Measurements from ENCODE around the gene PJA2.

DNA sequence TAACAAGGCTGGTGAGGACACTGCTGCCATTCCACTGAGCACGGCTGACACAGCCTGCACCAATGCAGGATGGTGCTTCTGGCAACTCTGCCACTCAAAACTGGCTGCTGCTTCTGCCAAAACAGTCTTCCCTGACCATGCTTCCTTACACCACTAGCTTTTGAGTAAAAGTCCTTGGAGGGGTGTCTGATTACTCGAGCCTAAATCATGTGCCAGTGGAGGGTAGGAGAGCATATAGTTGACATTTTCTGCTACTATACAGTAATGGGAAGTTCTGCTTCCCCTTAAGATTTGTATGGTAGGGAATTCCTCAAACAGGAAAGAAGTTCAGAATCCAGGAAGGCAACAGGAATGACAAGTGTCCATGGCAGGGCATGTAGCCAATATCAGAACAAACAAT is 12.2 kb upstream of the PJA2 start:
- TF ChIP-seq POLR2A (IDR thresholded peaks at IDR 0.05), result no peak
- TF ChIP-seq, protein P1, sequence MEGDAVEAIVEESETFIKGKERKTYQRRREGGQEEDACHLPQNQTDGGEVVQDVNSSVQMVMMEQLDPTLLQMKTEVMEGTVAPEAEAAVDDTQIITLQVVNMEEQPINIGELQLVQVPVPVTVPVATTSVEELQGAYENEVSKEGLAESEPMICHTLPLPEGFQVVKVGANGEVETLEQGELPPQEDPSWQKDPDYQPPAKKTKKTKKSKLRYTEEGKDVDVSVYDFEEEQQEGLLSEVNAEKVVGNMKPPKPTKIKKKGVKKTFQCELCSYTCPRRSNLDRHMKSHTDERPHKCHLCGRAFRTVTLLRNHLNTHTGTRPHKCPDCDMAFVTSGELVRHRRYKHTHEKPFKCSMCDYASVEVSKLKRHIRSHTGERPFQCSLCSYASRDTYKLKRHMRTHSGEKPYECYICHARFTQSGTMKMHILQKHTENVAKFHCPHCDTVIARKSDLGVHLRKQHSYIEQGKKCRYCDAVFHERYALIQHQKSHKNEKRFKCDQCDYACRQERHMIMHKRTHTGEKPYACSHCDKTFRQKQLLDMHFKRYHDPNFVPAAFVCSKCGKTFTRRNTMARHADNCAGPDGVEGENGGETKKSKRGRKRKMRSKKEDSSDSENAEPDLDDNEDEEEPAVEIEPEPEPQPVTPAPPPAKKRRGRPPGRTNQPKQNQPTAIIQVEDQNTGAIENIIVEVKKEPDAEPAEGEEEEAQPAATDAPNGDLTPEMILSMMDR (IDR thresholded peaks at IDR 0.05), result no peak
- TF ChIP-seq EP300 (IDR thresholded peaks at IDR 0.05), result no peak

Data from tibial nerve (tissue), 4 donors.